Astrocyte (in vitro differentiated cells and primary cell): ENCODE results near the gene SRGAP1.

Experiments used
- EZH2 ChIP-seq: IDR thresholded peaks from 2 replicates; pipeline ENCODE4 v1.6.1; 2012; ENCODE audit warnings: mild to moderate bottlenecking, low read length, inconsistent platforms; ENCODE audit not compliant: insufficient read depth
- TF ChIP-seq, protein P1 (sequence below): IDR thresholded peaks from 2 replicates; pipeline ENCODE4 v1.5.1; 2011; ENCODE audit warnings: low read depth, mild to moderate bottlenecking, inconsistent platforms, low read length, moderate library complexity; ENCODE audit not compliant: insufficient read depth

DNA sequence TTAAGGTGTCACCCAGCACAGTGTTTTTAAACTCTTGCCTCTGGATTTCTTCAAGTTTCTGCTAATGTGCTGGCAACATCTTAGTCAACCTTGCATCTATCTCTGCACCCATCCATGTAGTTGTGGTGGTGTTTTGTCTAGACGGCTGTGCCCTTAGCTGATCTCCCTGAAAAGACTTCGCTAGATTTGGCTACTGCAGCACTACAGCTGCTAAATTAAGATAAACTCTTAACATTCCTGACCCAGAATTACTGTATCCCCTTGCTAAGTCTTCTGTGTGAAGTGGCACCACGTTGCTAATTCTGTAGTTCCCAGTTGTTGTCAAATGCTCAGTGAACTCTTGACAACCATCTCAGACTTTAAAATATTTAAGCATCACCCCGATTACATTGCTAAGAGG lies 66.8 kb downstream of the SRGAP1 start:
- TF ChIP-seq, protein P1, sequence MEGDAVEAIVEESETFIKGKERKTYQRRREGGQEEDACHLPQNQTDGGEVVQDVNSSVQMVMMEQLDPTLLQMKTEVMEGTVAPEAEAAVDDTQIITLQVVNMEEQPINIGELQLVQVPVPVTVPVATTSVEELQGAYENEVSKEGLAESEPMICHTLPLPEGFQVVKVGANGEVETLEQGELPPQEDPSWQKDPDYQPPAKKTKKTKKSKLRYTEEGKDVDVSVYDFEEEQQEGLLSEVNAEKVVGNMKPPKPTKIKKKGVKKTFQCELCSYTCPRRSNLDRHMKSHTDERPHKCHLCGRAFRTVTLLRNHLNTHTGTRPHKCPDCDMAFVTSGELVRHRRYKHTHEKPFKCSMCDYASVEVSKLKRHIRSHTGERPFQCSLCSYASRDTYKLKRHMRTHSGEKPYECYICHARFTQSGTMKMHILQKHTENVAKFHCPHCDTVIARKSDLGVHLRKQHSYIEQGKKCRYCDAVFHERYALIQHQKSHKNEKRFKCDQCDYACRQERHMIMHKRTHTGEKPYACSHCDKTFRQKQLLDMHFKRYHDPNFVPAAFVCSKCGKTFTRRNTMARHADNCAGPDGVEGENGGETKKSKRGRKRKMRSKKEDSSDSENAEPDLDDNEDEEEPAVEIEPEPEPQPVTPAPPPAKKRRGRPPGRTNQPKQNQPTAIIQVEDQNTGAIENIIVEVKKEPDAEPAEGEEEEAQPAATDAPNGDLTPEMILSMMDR = no peak
- TF ChIP-seq EZH2 = no peak
